ENCODE data around the gene OR52E2. TPM values are rescaled to one million over a fixed set of nuclear protein-coding genes. Genes with fewer than 3 reads are reported as not detected.

OR52E2 gene
- total RNA-seq, 1 experiment from 2014 or later: not detected

DNA sequence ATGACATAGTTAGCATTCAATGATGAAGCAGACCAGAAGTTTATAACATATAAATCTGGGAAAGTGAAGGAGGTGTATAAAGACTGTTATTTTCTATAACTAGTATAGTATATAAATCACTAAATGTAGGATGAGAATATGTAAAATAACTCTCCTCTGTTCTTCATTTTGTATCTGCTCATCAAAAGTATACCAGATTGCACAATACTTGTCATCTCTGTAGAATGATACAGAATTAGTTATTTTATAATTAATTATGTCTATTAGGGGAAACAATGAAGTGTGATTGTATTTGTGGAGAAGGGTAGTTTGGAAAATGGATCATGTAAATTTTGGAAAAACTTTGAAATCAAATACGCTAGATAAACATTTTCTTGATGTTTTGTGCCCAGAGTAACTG lies 46.4 kb downstream of the OR52E2 start:
- no peaks in the 10 kb centered on the region for H3K79me1 ChIP-seq (ENCODE audit: insufficient read depth, low read depth, low read length, poor library complexity, severe bottlenecking)
- no peak overlapping the region for H3K14ac ChIP-seq (ENCODE audit: insufficient read depth, low read length)
- Mint-ChIP-seq H3K9me3 (no peaks in the 10 kb centered on the region), H3K27ac (no peak overlapping the region), H3K27me3 (ENCODE audit: low read depth) (no peaks in the 10 kb centered on the region), H3K36me3 (ENCODE audit: insufficient read depth in 1 of 3, low read depth in 3 of 3) (no peaks in the 10 kb centered on the region; a peak in 1 of 7 replicates), H3K4me1 (no peaks in the 10 kb centered on the region), H3K4me3 (no peak overlapping the region)
- no peaks in the 10 kb centered on the region for H3K23me2 ChIP-seq (ENCODE audit: insufficient read length, low read depth, low read length, poor library complexity, severe bottlenecking)
- H2BK120ac ChIP-seq (ENCODE audit: low read depth, low read length, poor library complexity, severe bottlenecking): no peak overlapping the region
- H2BK15ac ChIP-seq (ENCODE audit: low read depth, low read length): no peak overlapping the region
- H2BK12ac ChIP-seq (ENCODE audit: insufficient read length, low read depth, low read length): no peak overlapping the region
- no peaks in the 10 kb centered on the region for H3K9me3 ChIP-seq (ENCODE audit: control insufficient read depth, low read depth, low read length)
- no peak overlapping the region for H2BK5ac ChIP-seq (ENCODE audit: insufficient read length, low read length)
- no peak overlapping the region for H4K5ac ChIP-seq (ENCODE audit: insufficient read length, low read depth, low read length)
- H2AK5ac ChIP-seq (ENCODE audit: insufficient read length, low read length): no peak overlapping the region
- TF ChIP-seq, protein P1, sequence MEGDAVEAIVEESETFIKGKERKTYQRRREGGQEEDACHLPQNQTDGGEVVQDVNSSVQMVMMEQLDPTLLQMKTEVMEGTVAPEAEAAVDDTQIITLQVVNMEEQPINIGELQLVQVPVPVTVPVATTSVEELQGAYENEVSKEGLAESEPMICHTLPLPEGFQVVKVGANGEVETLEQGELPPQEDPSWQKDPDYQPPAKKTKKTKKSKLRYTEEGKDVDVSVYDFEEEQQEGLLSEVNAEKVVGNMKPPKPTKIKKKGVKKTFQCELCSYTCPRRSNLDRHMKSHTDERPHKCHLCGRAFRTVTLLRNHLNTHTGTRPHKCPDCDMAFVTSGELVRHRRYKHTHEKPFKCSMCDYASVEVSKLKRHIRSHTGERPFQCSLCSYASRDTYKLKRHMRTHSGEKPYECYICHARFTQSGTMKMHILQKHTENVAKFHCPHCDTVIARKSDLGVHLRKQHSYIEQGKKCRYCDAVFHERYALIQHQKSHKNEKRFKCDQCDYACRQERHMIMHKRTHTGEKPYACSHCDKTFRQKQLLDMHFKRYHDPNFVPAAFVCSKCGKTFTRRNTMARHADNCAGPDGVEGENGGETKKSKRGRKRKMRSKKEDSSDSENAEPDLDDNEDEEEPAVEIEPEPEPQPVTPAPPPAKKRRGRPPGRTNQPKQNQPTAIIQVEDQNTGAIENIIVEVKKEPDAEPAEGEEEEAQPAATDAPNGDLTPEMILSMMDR (conservative IDR thresholded peaks at IDR 0.05): no peak
- no peak overlapping the region for H2BK20ac ChIP-seq (ENCODE audit: low read depth, low read length, poor library complexity, severe bottlenecking)
- H3K27ac ChIP-seq (ENCODE audit: insufficient read length, low read depth, low read length): no peak overlapping the region
- H4K91ac ChIP-seq (ENCODE audit: insufficient read length, low read depth, low read length): no peak overlapping the region
- H3K9ac ChIP-seq (ENCODE audit: extremely low read depth, insufficient read length, low read length): no peak overlapping the region
- no peaks in the 10 kb centered on the region for H3K4me1 ChIP-seq (ENCODE audit: insufficient read depth, low read length)
- no peak overlapping the region for H3T11ph ChIP-seq (ENCODE audit: low read length)
- no peak for DNase-seq
- no peak overlapping the region for H3K4me2 ChIP-seq (ENCODE audit: insufficient read depth, insufficient read length, low read length)
- no peaks in the 10 kb centered on the region for H3K79me2 ChIP-seq (ENCODE audit: insufficient read depth, low read length)
- no peaks in the 10 kb centered on the region for H3K27me3 ChIP-seq (ENCODE audit: insufficient read depth, low read length)
- H3K4ac ChIP-seq (ENCODE audit: low read depth, low read length): no peak overlapping the region
- no peak overlapping the region for H4K8ac ChIP-seq (replicated peaks; ENCODE audit: insufficient read length, low read depth, low read length)
- H3K56ac ChIP-seq (ENCODE audit: insufficient read length, low read depth, low read length): no peak overlapping the region
- WGBS (ENCODE audit: extremely low coverage, insufficient read length, low lambda C conversion rate): no CpG with 5 or more reads among the region's 1 CpG
- H2AFZ ChIP-seq (ENCODE audit: low read length): no peak overlapping the region
- no peaks in the 10 kb centered on the region for H4K20me1 ChIP-seq (ENCODE audit: control insufficient read depth, insufficient read depth, insufficient read length)
- H3K23ac ChIP-seq (ENCODE audit: insufficient read length, low read depth, low read length): no peak overlapping the region
- H3K18ac ChIP-seq (ENCODE audit: insufficient read length, low read depth, low read length): no peak overlapping the region

Data from H9 (cell line).